ENCODE data around the gene LAPTM4A. TPM values are rescaled to one million over a fixed set of nuclear protein-coding genes. Genes with fewer than 3 reads are reported as not detected.

Gene LAPTM4A
- total RNA-seq, 1 experiment from 2014 or later, result 62.7 TPM

GRCh38 chr2:20064841-20065240, 13.4 kb upstream of the LAPTM4A start:
- no peaks in the 10 kb centered on the region for H4K20me1 ChIP-seq (ENCODE audit: low read length)
- no peaks in the 10 kb centered on the region for H3K79me2 ChIP-seq (ENCODE audit: low read length)
- no peaks in the 10 kb centered on the region for H3F3A ChIP-seq (ENCODE audit: low read length, unreplicated experiment)
- H3K36me3 ChIP-seq (ENCODE audit: low read depth, low read length), result no peaks in the 10 kb centered on the region
- BruUV-seq (replicated peaks), result no TSS peak
- DNase-seq, result no peak
- peaks cover 30% of the 10 kb centered on the region for H3K4me1 ChIP-seq (ENCODE audit: insufficient read depth, low read length)
- intact Hi-C loops (cut with micrococcal nuclease), result no loop called here
- TF ChIP-seq EZH2phosphoT487 (IDR thresholded peaks at IDR 0.05; ENCODE audit: borderline replicate concordance, low read length) (no peak), CTCF (conservative IDR thresholded peaks at IDR 0.05; ENCODE audit: low read depth, low read length) (no peak), EZH2 (IDR thresholded peaks at IDR 0.05; ENCODE audit: low read length, unreplicated experiment) (no peak)
- POLR2A ChIA-PET (ENCODE audit: unreplicated experiment), result no interaction called here
- no peak overlapping the region for H3K9ac ChIP-seq (ENCODE audit: low read length)
- CTCF ChIA-PET, result no interaction called here
- H3K4me2 ChIP-seq (ENCODE audit: low read length), result no peak overlapping the region
- no peaks in the 10 kb centered on the region for H3K9me2 ChIP-seq (replicated peaks; ENCODE audit: low read length)
- no peak overlapping the region for H3K27ac ChIP-seq (ENCODE audit: low read length)
- H3K4me3 ChIP-seq (ENCODE audit: low read length), result no peak overlapping the region
- H2AFZ ChIP-seq (ENCODE audit: low read length), result no peak overlapping the region
- ATAC-seq, result no peak
- H3K27me3 ChIP-seq (ENCODE audit: low read length), result no peaks in the 10 kb centered on the region
- no peaks in the 10 kb centered on the region for H3K9me3 ChIP-seq (ENCODE audit: low read length)

DNA sequence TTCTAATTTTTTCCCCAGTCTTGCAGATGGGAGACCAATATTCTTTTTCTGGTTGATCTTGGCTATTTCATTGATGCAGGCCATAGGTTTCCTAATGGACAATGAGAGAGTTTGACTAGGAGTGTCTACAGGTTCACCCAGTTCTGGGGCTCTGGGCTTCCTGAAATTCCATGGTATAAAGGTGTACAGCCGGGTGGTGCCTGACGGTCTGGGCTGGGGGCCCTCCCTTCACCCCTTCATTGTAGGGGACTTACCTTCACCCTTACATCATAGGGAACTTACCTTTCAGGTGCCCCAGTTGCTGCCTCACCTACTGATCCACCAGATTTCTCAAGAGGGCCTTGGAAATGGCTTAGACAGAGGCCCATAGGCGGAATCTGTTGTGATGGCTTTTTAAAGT, 13.0 kb upstream of the LAPTM4A start:
- H3K9me2 ChIP-seq (replicated peaks; ENCODE audit: low read length), result no peaks in the 10 kb centered on the region
- ATAC-seq (no peak), DNase-seq (no peak)
- ChIA-PET POLR2A (ENCODE audit: unreplicated experiment) (no interaction called here), CTCF (no interaction called here)
- no peaks in the 10 kb centered on the region for H4K20me1 ChIP-seq (ENCODE audit: low read length)
- no peaks in the 10 kb centered on the region for H3K9me3 ChIP-seq (ENCODE audit: low read length)
- H3K4me1 ChIP-seq (ENCODE audit: insufficient read depth, low read length), result peaks cover 30% of the 10 kb centered on the region
- TF ChIP-seq CTCF (conservative IDR thresholded peaks at IDR 0.05; ENCODE audit: low read depth, low read length) (no peak), EZH2 (IDR thresholded peaks at IDR 0.05; ENCODE audit: low read length, unreplicated experiment) (no peak), EZH2phosphoT487 (IDR thresholded peaks at IDR 0.05; ENCODE audit: borderline replicate concordance, low read length) (no peak)
- H3K79me2 ChIP-seq (ENCODE audit: low read length), result no peaks in the 10 kb centered on the region
- H3K4me2 ChIP-seq (ENCODE audit: low read length), result no peak overlapping the region
- intact Hi-C loops (cut with micrococcal nuclease), result no loop called here
- no peaks in the 10 kb centered on the region for H3K27me3 ChIP-seq (ENCODE audit: low read length)
- H3K36me3 ChIP-seq (ENCODE audit: low read depth, low read length), result no peaks in the 10 kb centered on the region
- H3K27ac ChIP-seq (ENCODE audit: low read length), result no peak overlapping the region
- H3F3A ChIP-seq (ENCODE audit: low read length, unreplicated experiment), result no peaks in the 10 kb centered on the region
- H2AFZ ChIP-seq (ENCODE audit: low read length), result no peak overlapping the region
- BruUV-seq (replicated peaks), result no TSS peak
- H3K4me3 ChIP-seq (ENCODE audit: low read length), result no peak overlapping the region
- H3K9ac ChIP-seq (ENCODE audit: low read length), result no peak overlapping the region

GRCh38 chr2:20062615-20063545, 11.5 kb upstream of the LAPTM4A start:
- no peak for TF ChIP-seq EZH2phosphoT487 (IDR thresholded peaks at IDR 0.05; ENCODE audit: borderline replicate concordance, low read length)
- no peak for TF ChIP-seq EZH2 (IDR thresholded peaks at IDR 0.05; ENCODE audit: low read length, unreplicated experiment)
- no peak for TF ChIP-seq CTCF (conservative IDR thresholded peaks at IDR 0.05; ENCODE audit: low read depth, low read length)
- ATAC-seq (no peak), DNase-seq (no peak)
- Histone ChIP-seq H3K4me2 (ENCODE audit: low read length) (no peak overlapping the region), H3K4me3 (ENCODE audit: low read length) (no peak overlapping the region), H3F3A (ENCODE audit: low read length, unreplicated experiment) (no peaks in the 10 kb centered on the region), H3K9ac (ENCODE audit: low read length) (no peak overlapping the region), H4K20me1 (ENCODE audit: low read length) (no peaks in the 10 kb centered on the region), H3K79me2 (ENCODE audit: low read length) (no peaks in the 10 kb centered on the region), H3K9me2 (replicated peaks; ENCODE audit: low read length) (no peaks in the 10 kb centered on the region), H2AFZ (ENCODE audit: low read length) (no peak overlapping the region), H3K27me3 (ENCODE audit: low read length) (no peaks in the 10 kb centered on the region), H3K36me3 (ENCODE audit: low read depth, low read length) (no peaks in the 10 kb centered on the region), H3K9me3 (ENCODE audit: low read length) (no peaks in the 10 kb centered on the region), H3K27ac (ENCODE audit: low read length) (no peak overlapping the region), H3K4me1 (ENCODE audit: insufficient read depth, low read length) (peaks cover 23% of the 10 kb centered on the region)
- POLR2A ChIA-PET (ENCODE audit: unreplicated experiment), result no interaction called here
- CTCF ChIA-PET, result interaction anchor here (0.6 kb wide), 1 partner anchor 381 kb away, joined by 12 read pairs; no protein-coding TSS in a partner anchor
- intact Hi-C loops (cut with micrococcal nuclease), result no loop called here
- no TSS peak for BruUV-seq (replicated peaks)
